Mesenchymal stem cell (in vitro differentiated cells and primary cell): ENCODE measurements around the gene SAMD10.

Experiments
- DNase-seq: peaks from one replicate; pipeline ENCODE4 v3.0.0-alpha.2; 2013
- H2AFZ ChIP-seq: one replicate; pipeline ENCODE4 v1.6.1; 2013; ENCODE audit warnings: low read depth, mild to moderate bottlenecking, control low read depth, inconsistent platforms, low read length, moderate library complexity
- H2AK5ac ChIP-seq: 2 replicates; pipeline ENCODE4 v1.6.1; 2013; ENCODE audit warnings: low read length, moderate library complexity, mild to moderate bottlenecking, inconsistent platforms; ENCODE audit not compliant: severe bottlenecking
- H2BK120ac ChIP-seq: one replicate; pipeline ENCODE4 v1.6.1; 2013; ENCODE audit warnings: low read depth, mild to moderate bottlenecking, inconsistent platforms, low read length, moderate library complexity
- H2BK12ac ChIP-seq, 2 experiments: one replicate each; pipeline ENCODE4 v1.6.1; 2013; ENCODE audit warnings: inconsistent platforms in 2 of 2, low read length in 2 of 2, mild to moderate bottlenecking in 2 of 2, moderate library complexity in 2 of 2, control low read depth in 1 of 2
- H2BK15ac ChIP-seq: one replicate; pipeline ENCODE4 v1.6.1; 2013; ENCODE audit warnings: mild to moderate bottlenecking, low read depth, inconsistent platforms; ENCODE audit not compliant: poor library complexity, severe bottlenecking
- H2BK5ac ChIP-seq: 2 replicates; pipeline ENCODE4 v1.6.1; 2013; ENCODE audit warnings: low read depth, mild to moderate bottlenecking, low read length, control low read depth, inconsistent platforms; ENCODE audit not compliant: poor library complexity, severe bottlenecking
- H3K14ac ChIP-seq, 2 experiments: one replicate each; pipeline ENCODE4 v1.6.1; 2013; ENCODE audit warnings: inconsistent platforms in 2 of 2, low read length in 2 of 2, control low read depth in 1 of 2, mild to moderate bottlenecking in 1 of 2, moderate library complexity in 1 of 2
- H3K18ac ChIP-seq, 2 experiments: one replicate each; pipeline ENCODE4 v1.6.1; 2013; ENCODE audit warnings: inconsistent platforms in 2 of 2, low read length in 2 of 2, control low read depth in 1 of 2, low read depth in 1 of 2, mild to moderate bottlenecking in 1 of 2
- H3K23ac ChIP-seq, 2 experiments: one replicate each; pipeline ENCODE4 v1.6.1; 2013; ENCODE audit warnings: inconsistent platforms in 2 of 2, low read length in 2 of 2, mild to moderate bottlenecking in 2 of 2, moderate library complexity in 2 of 2, control low read depth in 1 of 2
- H3K27ac ChIP-seq: 2 replicates; pipeline ENCODE4 v1.5.1; 2013; ENCODE audit warnings: mild to moderate bottlenecking, moderate library complexity, low read length, control low read depth, inconsistent platforms; ENCODE audit not compliant: poor library complexity, severe bottlenecking
- H3K27me3 ChIP-seq, 2 experiments: 2 replicates each; pipeline versions ENCODE4 v1.6.1 to v1.7.0; 2013; ENCODE audit warnings: low read length in 2 of 2, mild to moderate bottlenecking in 2 of 2, moderate library complexity in 2 of 2, control low read depth in 1 of 2, inconsistent platforms in 1 of 2; ENCODE audit not compliant: control insufficient read depth in 1 of 2, insufficient read depth in 1 of 2
- H3K36me3 ChIP-seq, 2 experiments: 2 replicates each; pipeline versions ENCODE4 v1.6.1 to v1.7.0; 2013; ENCODE audit warnings: low read length in 2 of 2, control low read depth in 1 of 2, inconsistent platforms in 1 of 2, low read depth in 1 of 2, mild to moderate bottlenecking in 1 of 2; ENCODE audit not compliant: insufficient read depth in 2 of 2, control insufficient read depth in 1 of 2
- H3K4ac ChIP-seq, 2 experiments: one replicate each; pipeline ENCODE4 v1.6.1; 2013; ENCODE audit warnings: inconsistent platforms in 2 of 2, low read length in 2 of 2, mild to moderate bottlenecking in 2 of 2, moderate library complexity in 2 of 2, control low read depth in 1 of 2, low read depth in 1 of 2
- H3K4me1 ChIP-seq: 2 replicates; pipeline ENCODE4 v1.6.1; 2013; ENCODE audit warnings: low read depth, low read length, control low read depth; ENCODE audit not compliant: control insufficient read depth, insufficient read depth
- H3K4me2 ChIP-seq: 2 replicates; pipeline ENCODE4 v1.6.1; 2013; ENCODE audit warnings: low read length, mild to moderate bottlenecking, inconsistent platforms; ENCODE audit not compliant: poor library complexity, severe bottlenecking
- H3K4me3 ChIP-seq, 2 experiments: 2 replicates each; pipeline versions ENCODE4 v1.5.1 to v1.7.0; 2013; ENCODE audit warnings: low read length in 2 of 2, mild to moderate bottlenecking in 2 of 2, control low read depth in 1 of 2, low read depth in 1 of 2; ENCODE audit not compliant: insufficient read depth in 1 of 2
- H3K79me1 ChIP-seq: replicated peaks from 2 replicates; pipeline ENCODE4 v1.6.1; 2013; ENCODE audit warnings: mild to moderate bottlenecking, control low read depth, low read length, inconsistent platforms; ENCODE audit not compliant: poor library complexity, severe bottlenecking
- H3K9ac ChIP-seq: 2 replicates; pipeline ENCODE4 v1.7.0; 2013; ENCODE audit warnings: mild to moderate bottlenecking, low read length, moderate library complexity
- H3K9me3 ChIP-seq: 2 replicates; pipeline ENCODE4 v1.7.0; 2013; ENCODE audit warnings: mild to moderate bottlenecking, low read length; ENCODE audit not compliant: control insufficient read depth
- H4K8ac ChIP-seq: one replicate; pipeline ENCODE4 v1.6.1; 2013; ENCODE audit warnings: inconsistent platforms, mild to moderate bottlenecking, low read length, moderate library complexity
- H4K91ac ChIP-seq: one replicate; pipeline ENCODE4 v1.6.1; 2013; ENCODE audit warnings: mild to moderate bottlenecking, low read length, inconsistent platforms
- WGBS: methylation state at CpG from one replicate; pipeline ENCODE4 v1.1.7; 2013; ENCODE audit warnings: mixed read lengths; 5-methylcytosine and 5-hydroxymethylcytosine counted together

Gene SAMD10

GRCh38 chr20:63955281-63955826 is 24.1 kb downstream of the SAMD10 start:
- peak overlapping the region in 1 of 2 experiments; percentile 100 for H3K14ac ChIP-seq
- H2BK15ac ChIP-seq, result peak overlapping the region; percentile 55
- H3K9me3 ChIP-seq, result no peaks in the 10 kb centered on the region
- H3K27ac ChIP-seq, result peak overlapping the region; percentile 0
- peak; percentile 57 for DNase-seq
- peak overlapping the region in 1 of 2 experiments; percentile 61 for H2BK12ac ChIP-seq
- 4% methylated on average over 30 of the region's 31 CpGs for WGBS
- peak overlapping the region in 1 of 2 experiments; percentile 93 for H3K4ac ChIP-seq
- peaks cover 27% of the 10 kb centered on the region for H3K79me1 ChIP-seq
- H3K23ac ChIP-seq, result peak overlapping the region in 1 of 2 experiments; percentile 97
- H3K9ac ChIP-seq, result peak overlapping the region; percentile 94
- peaks cover 60% of the 10 kb centered on the region for H3K4me1 ChIP-seq
- peak overlapping the region; percentile 77 for H4K91ac ChIP-seq
- peak overlapping the region; percentile 91 to 100 for H3K18ac ChIP-seq
- H2AK5ac ChIP-seq, result no peak overlapping the region
- peak overlapping the region; percentile 92 to 99 for H3K4me3 ChIP-seq
- H2BK5ac ChIP-seq, result no peak overlapping the region
- no peak overlapping the region for H2BK120ac ChIP-seq
- peak overlapping the region; percentile 97 for H3K4me2 ChIP-seq
- peak overlapping the region; percentile 90 for H2AFZ ChIP-seq
- peaks cover 21 to 58% of the 10 kb centered on the region in 2 experiments for H3K36me3 ChIP-seq
- peak overlapping the region; percentile 56 for H4K8ac ChIP-seq
- no peaks in the 10 kb centered on the region for H3K27me3 ChIP-seq

- H2BK12ac ChIP-seq, result no peak overlapping the region
- H3K9ac ChIP-seq, result peak overlapping the region; percentile 94
- H3K79me1 ChIP-seq, result peaks cover 22% of the 10 kb centered on the region
- no peak for DNase-seq
- H3K36me3 ChIP-seq, result peaks cover 11 to 50% of the 10 kb centered on the region in 2 experiments
- no peak overlapping the region for H2BK15ac ChIP-seq
- H3K27ac ChIP-seq, result no peak overlapping the region
- no peak overlapping the region for H2BK120ac ChIP-seq
- no peaks in the 10 kb centered on the region for H3K27me3 ChIP-seq
- H2BK5ac ChIP-seq, result no peak overlapping the region
- H4K91ac ChIP-seq, result no peak overlapping the region
- H3K4ac ChIP-seq, result no peak overlapping the region
- H3K23ac ChIP-seq, result peak overlapping the region in 1 of 2 experiments; percentile 51
- WGBS, result 82% methylated on average over 13 of the region's 13 CpGs
- H3K4me2 ChIP-seq, result no peak overlapping the region
- no peak overlapping the region for H2AK5ac ChIP-seq
- H3K18ac ChIP-seq, result peak overlapping the region in 1 of 2 experiments; percentile 13
- no peaks in the 10 kb centered on the region for H3K9me3 ChIP-seq
- H3K4me1 ChIP-seq, result peaks cover 67% of the 10 kb centered on the region
- no peak overlapping the region for H3K14ac ChIP-seq
- H2AFZ ChIP-seq, result no peak overlapping the region
- peak overlapping the region in 1 of 2 experiments; percentile 92 for H3K4me3 ChIP-seq
- no peak overlapping the region for H4K8ac ChIP-seq
Measured at GRCh38 chr20:63953764-63954429, 25.5 kb downstream of the SAMD10 start.

- no peak overlapping the region for H2AFZ ChIP-seq
- WGBS, result 97% methylated on average over 14 of the region's 14 CpGs
- peak overlapping the region; percentile 31 for H4K91ac ChIP-seq
- H3K27me3 ChIP-seq, result no peaks in the 10 kb centered on the region
- H3K4me1 ChIP-seq, result peaks cover 68% of the 10 kb centered on the region
- H3K14ac ChIP-seq, result no peak overlapping the region
- DNase-seq, result no peak
- H3K9me3 ChIP-seq, result no peaks in the 10 kb centered on the region
- no peak overlapping the region for H2AK5ac ChIP-seq
- H3K4ac ChIP-seq, result no peak overlapping the region
- no peak overlapping the region for H2BK15ac ChIP-seq
- H3K27ac ChIP-seq, result no peak overlapping the region
- H3K18ac ChIP-seq, result peak overlapping the region in 1 of 2 experiments; percentile 1
- H4K8ac ChIP-seq, result peak overlapping the region; percentile 50
- H3K4me2 ChIP-seq, result no peak overlapping the region
- no peak overlapping the region for H2BK5ac ChIP-seq
- H3K4me3 ChIP-seq, result no peak overlapping the region
- no peak overlapping the region for H3K9ac ChIP-seq
- no peak overlapping the region for H2BK120ac ChIP-seq
- H3K79me1 ChIP-seq, result peaks cover 17% of the 10 kb centered on the region
- H2BK12ac ChIP-seq, result no peak overlapping the region
- peaks cover 6 to 46% of the 10 kb centered on the region in 2 experiments for H3K36me3 ChIP-seq
- no peak overlapping the region for H3K23ac ChIP-seq
Measured at GRCh38 chr20:63952769-63953168, 26.7 kb downstream of the SAMD10 start.

- no peak overlapping the region for H2AFZ ChIP-seq
- no peaks in the 10 kb centered on the region for H3K27me3 ChIP-seq
- H4K8ac ChIP-seq, result peak overlapping the region; percentile 16
- H2BK120ac ChIP-seq, result no peak overlapping the region
- H2BK5ac ChIP-seq, result no peak overlapping the region
- H2BK12ac ChIP-seq, result no peak overlapping the region
- no peak overlapping the region for H3K18ac ChIP-seq
- H3K9ac ChIP-seq, result no peak overlapping the region
- H3K4me3 ChIP-seq, result peak overlapping the region in 1 of 2 experiments; percentile 16
- H4K91ac ChIP-seq, result peak overlapping the region; percentile 35
- peaks cover 17% of the 10 kb centered on the region for H3K79me1 ChIP-seq
- H3K14ac ChIP-seq, result peak overlapping the region in 1 of 2 experiments; percentile 62
- H3K9me3 ChIP-seq, result no peaks in the 10 kb centered on the region
- H2BK15ac ChIP-seq, result no peak overlapping the region
- H2AK5ac ChIP-seq, result no peak overlapping the region
- H3K4ac ChIP-seq, result peak overlapping the region in 1 of 2 experiments; percentile 46
- no peak overlapping the region for H3K23ac ChIP-seq
- peaks cover 63% of the 10 kb centered on the region for H3K4me1 ChIP-seq
- no peak overlapping the region for H3K4me2 ChIP-seq
- no peak for DNase-seq
- H3K27ac ChIP-seq, result no peak overlapping the region
- peaks cover 6 to 49% of the 10 kb centered on the region in 2 experiments for H3K36me3 ChIP-seq
- WGBS, result 96% methylated on average over 15 of the region's 15 CpGs
Measured at GRCh38 chr20:63952210-63952535, 27.3 kb downstream of the SAMD10 start.
